Measurements from ENCODE around the gene SELENON.

DNA sequence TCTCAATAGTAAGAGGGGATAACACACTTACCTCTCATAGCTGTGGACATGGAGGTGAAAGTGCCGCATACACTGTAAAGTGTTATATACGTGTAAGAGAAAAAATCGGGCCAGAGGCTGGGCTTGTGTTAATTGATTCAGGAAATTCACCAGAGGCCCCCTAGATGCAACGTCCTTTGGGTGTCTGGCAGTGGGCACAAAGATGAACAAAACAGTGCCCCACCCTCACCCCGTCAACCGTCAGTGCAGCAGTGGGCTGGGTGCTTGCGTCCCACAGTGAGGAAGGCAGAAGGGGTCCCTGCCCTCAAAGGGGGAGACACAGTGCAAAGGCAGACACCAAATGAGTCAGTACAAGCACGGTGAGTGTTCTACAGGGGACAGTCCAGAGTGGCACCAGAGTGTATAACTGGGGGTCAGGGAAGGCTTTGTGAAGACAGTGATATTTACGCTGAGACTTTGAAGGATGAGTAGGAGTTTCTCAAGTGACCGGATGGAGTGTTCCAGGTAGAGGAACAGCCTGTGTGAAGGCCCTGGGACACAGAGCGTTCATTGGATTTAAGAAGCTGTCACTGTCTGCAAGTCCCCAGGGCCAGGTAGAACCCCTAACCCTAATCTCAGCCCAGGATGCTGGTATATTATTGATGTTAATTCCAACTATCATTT lies 13.2 kb downstream of the SELENON start:
- no peak for TF ChIP-seq FOXM1 (IDR thresholded peaks at IDR 0.05; ENCODE audit: low read depth)
- TF ChIP-seq FOXM1 (CRISPR knock-in tag; IDR thresholded peaks at IDR 0.05; ENCODE audit: low read depth), result no peak
- TF ChIP-seq NFRKB (IDR thresholded peaks at IDR 0.05; ENCODE audit: low read depth), result no peak
- no peak for TF ChIP-seq ELF4 (CRISPR knock-in tag; IDR thresholded peaks at IDR 0.05)
- no peak for TF ChIP-seq POLR2A (conservative IDR thresholded peaks at IDR 0.05)
- no peak for TF ChIP-seq MYC (IDR thresholded peaks at IDR 0.05; ENCODE audit: low read depth, low read length)
- TF ChIP-seq MYC (CRISPR knock-in tag; IDR thresholded peaks at IDR 0.05; ENCODE audit: borderline replicate concordance, low read depth), result no peak

All from K562 (cell line).